Measurements from ENCODE around the gene GAST. TPM values are rescaled to one million over a fixed set of nuclear protein-coding genes. Genes with fewer than 3 reads are reported as not detected.

GAST gene
- total and polyA plus RNA-seq, 9 of the 15 experiments (the other 6 are each of a cell fraction or from before 2014, with no cell fraction given), result not detected

DNA sequence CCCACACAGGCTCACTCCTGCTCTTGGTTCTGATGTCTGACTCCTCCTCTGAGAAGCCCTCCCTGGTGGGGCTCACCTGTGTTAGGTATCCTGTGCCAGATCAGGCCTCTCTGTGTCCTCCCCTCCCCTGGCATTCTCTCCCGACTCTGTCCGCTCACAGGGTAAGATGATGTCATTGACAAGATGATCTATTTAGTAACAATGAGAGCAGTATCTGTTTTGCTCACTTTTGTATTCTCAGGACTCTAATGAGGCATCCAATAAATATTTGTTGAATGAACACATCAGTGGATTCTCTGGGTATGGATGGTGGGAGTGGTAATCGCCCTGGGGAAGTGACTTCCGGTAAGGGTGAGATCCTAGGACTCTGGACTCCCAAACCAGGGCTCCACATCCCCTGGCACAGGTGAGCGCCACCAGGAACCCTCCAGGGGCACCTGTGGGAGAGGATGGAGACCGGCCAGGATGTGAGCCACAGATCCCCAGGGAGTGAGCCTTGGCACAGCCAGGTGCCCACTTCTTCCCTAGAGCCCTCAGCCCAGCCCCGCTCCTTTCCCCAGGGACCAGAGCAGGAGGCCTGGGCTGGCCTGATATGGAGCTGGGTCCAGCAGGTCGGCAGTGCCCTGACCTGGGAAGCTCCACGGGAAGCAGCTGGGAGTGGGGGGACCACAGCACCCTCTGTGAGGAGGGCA, 27.7 kb downstream of the GAST start (continued):
- TF ChIP-seq, protein P1, sequence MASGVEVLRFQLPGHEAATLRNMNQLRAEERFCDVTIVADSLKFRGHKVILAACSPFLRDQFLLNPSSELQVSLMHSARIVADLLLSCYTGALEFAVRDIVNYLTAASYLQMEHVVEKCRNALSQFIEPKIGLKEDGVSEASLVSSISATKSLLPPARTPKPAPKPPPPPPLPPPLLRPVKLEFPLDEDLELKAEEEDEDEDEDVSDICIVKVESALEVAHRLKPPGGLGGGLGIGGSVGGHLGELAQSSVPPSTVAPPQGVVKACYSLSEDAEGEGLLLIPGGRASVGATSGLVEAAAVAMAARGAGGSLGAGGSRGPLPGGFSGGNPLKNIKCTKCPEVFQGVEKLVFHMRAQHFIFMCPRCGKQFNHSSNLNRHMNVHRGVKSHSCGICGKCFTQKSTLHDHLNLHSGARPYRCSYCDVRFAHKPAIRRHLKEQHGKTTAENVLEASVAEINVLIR (CRISPR knock-in tag; IDR thresholded peaks at IDR 0.05), result no peak
- TF ChIP-seq RUNX1 (IDR thresholded peaks at IDR 0.05; ENCODE audit: low read depth), result no peak
- no peak for TF ChIP-seq PHF21A (IDR thresholded peaks at IDR 0.05; ENCODE audit: borderline replicate concordance, low read depth)
- TF ChIP-seq NCOA1 (IDR thresholded peaks at IDR 0.05; ENCODE audit: low read depth), result no peak
- no peak for TF ChIP-seq FIP1L1 (IDR thresholded peaks at IDR 0.05; ENCODE audit: low read depth, low read length, poor library complexity, severe bottlenecking)
- TF ChIP-seq GATAD2B (IDR thresholded peaks at IDR 0.05; ENCODE audit: borderline replicate concordance), result no peak
- TF ChIP-seq ZNF23 (CRISPR knock-in tag; IDR thresholded peaks at IDR 0.05), result no peak
- no peak for TF ChIP-seq HDAC3 (IDR thresholded peaks at IDR 0.05; ENCODE audit: borderline replicate concordance, partially characterized antibody)
- TF ChIP-seq MTA2 (IDR thresholded peaks at IDR 0.05; ENCODE audit: low read depth), result no peak

GRCh38 chr17:41740506-41740905, 28.4 kb downstream of the GAST start:
- in situ Hi-C loops (cut with MboI) (loop anchor here (25.0 kb wide), 1 partner anchor 372 kb away; the partner anchor contains the start of genes DHX58, HSPB9 and KAT2A), intact Hi-C loops (cut with micrococcal nuclease) (no loop called here)
- H3K4me2 ChIP-seq (ENCODE audit: insufficient read depth, low read length), result no peak overlapping the region
- H3K27me3 ChIP-seq (ENCODE audit: control insufficient read depth in 2 of 2, insufficient read depth in 2 of 2, low read length in 2 of 2), result peaks cover 12 to 23% of the 10 kb centered on the region in 2 experiments
- no peak overlapping the region for H3K9ac ChIP-seq (ENCODE audit: insufficient read depth in 1 of 2, low read depth in 2 of 2, low read length in 2 of 2)
- no peaks in the 10 kb centered on the region for H3K9me3 ChIP-seq (replicated peaks; ENCODE audit: control insufficient read depth, insufficient read depth, low read depth, low read length)
- H4K20me1 ChIP-seq (replicated peaks; ENCODE audit: control insufficient read depth, insufficient read depth, low read length), result no peaks in the 10 kb centered on the region; the same call in 1 of the 2 replicates
- DNase-seq (ENCODE audit: extremely low read depth in 1 of 4, low spot score in 3 of 4), result no peak
- no TSS peak for BruUV-seq (replicated peaks)
- H3K27ac ChIP-seq (ENCODE audit: extremely low read depth, low read depth, low read length), result no peak overlapping the region
- H3K9me1 ChIP-seq (ENCODE audit: control insufficient read depth, insufficient read depth, low read length), result no peaks in the 10 kb centered on the region
- TF ChIP-seq HDAC2 (IDR thresholded peaks at IDR 0.05) (peak; percentile 55; the same call in 1 of the 2 replicates), KDM1A (IDR thresholded peaks at IDR 0.05) (peak; percentile 40 to 61; a peak in 3 of 4 replicates), RBM25 (IDR thresholded peaks at IDR 0.05; ENCODE audit: low read depth, low read length, severe bottlenecking) (peak; percentile 98), ADNP (tag; IDR thresholded peaks at IDR 0.05) (0 out of 2 replicates have a peak, but pooled peaks have one; percentile 27), CREBBP (IDR thresholded peaks at IDR 0.05; ENCODE audit: low read depth, low read length) (no peak), SMARCA4 (IDR thresholded peaks at IDR 0.05) (no peak), BCOR (IDR thresholded peaks at IDR 0.05) (peak; percentile 83), ZFP36 (IDR thresholded peaks at IDR 0.05; ENCODE audit: low read depth, low read length, partially characterized antibody) (peak; percentile 89), RCOR1 (IDR thresholded peaks at IDR 0.05; ENCODE audit: borderline replicate concordance in 1 of 2, low read depth in 2 of 2, low read length in 2 of 2) (0 out of 4 replicates have a peak, but pooled peaks of 1 of the 2 experiments have one; percentile 30), ETV1 (tag; conservative IDR thresholded peaks at IDR 0.05; ENCODE audit: low read depth) (0 out of 2 replicates have a peak, but pooled peaks have one; percentile 24), RNF2 (IDR thresholded peaks at IDR 0.05) (no peak)
- H3K4me1 ChIP-seq (replicated peaks in 1 of 2; ENCODE audit: control insufficient read depth in 2 of 2, insufficient read depth in 2 of 2, low read length in 2 of 2), result peaks cover 4 to 11% of the 10 kb centered on the region in 2 experiments; a peak in 4 of 5 replicates
- no peaks in the 10 kb centered on the region for H3K36me3 ChIP-seq (ENCODE audit: control insufficient read depth, insufficient read depth, low read length)
- FAIRE-seq, result no peak
- CTCF ChIA-PET (ENCODE audit: low intra/inter-chr PET ratio), result interaction anchor here (0.6 to 1.1 kb wide), 3 partner anchors 61 to 327 kb away, joined by 3 to 4 read pairs (median 3); no protein-coding TSS in a partner anchor
- no peaks in the 10 kb centered on the region for H3K79me2 ChIP-seq (ENCODE audit: control insufficient read depth, insufficient read depth, low read length)
- WGBS (ENCODE audit: insufficient coverage, low coverage, missing lambda C conversion rate), result 42% methylated on average over 5 of the region's 5 CpGs
- H2AFZ ChIP-seq (ENCODE audit: low read depth, low read length), result no peak overlapping the region
- POLR2A ChIA-PET, result interaction anchor here (0.8 kb wide), 1 partner anchor 62 kb away, joined by 3 read pairs; no protein-coding TSS in a partner anchor
- ATAC-seq, result no peak
- H3K4me3 ChIP-seq, result no peak overlapping the region
